GM12892 (cell line): ENCODE measurements around the gene ADAMTS13.

ENCODE experiments used
- POLR2A ChIP-seq: IDR thresholded peaks from 2 replicates; pipeline ENCODE4 v1.6.1; 2011; ENCODE audit warnings: low read depth, low read length, control low read depth
- POLR2AphosphoS5 ChIP-seq: IDR thresholded peaks from 2 replicates; pipeline ENCODE4 v1.6.1; 2011; ENCODE audit warnings: low read depth, low read length, control low read depth
- TAF1 ChIP-seq: IDR thresholded peaks from 2 replicates; pipeline ENCODE4 v1.6.1; 2011; ENCODE audit warnings: low read depth, mild to moderate bottlenecking, control low read depth, low read length, borderline replicate concordance

DNA sequence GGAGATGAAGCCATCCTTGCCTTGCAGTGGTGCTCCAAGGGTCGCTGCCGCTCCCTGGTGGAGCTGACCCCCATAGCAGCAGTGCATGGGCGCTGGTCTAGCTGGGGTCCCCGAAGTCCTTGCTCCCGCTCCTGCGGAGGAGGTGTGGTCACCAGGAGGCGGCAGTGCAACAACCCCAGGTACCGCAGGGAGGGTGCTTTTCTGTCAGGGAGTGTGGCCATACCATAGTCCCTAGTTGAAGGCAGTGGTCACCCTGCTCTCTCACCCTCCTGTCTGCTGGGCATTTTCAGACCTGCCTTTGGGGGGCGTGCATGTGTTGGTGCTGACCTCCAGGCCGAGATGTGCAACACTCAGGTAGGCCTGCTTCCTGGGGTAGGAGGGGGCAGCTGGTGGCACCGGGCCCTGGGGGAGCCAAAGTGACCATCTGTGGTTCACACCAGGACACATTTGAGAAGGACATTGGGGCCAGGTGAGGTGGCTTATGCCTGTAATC is 11.2 kb downstream of the ADAMTS13 start:
- TF ChIP-seq TAF1 (no peak), POLR2AphosphoS5 (no peak), POLR2A (no peak)
